ENCODE data around the gene CARD19. TPM values are rescaled to one million over a fixed set of nuclear protein-coding genes. Genes with fewer than 3 reads are reported as not detected.
A peak's percentile ranks its signal among the peaks of the same experiment; 100 is the strongest.

CARD19 gene
- total and polyA plus RNA-seq, 9 of the 15 experiments (the other 6 are each of a cell fraction or from before 2014, with no cell fraction given): 0.90 to 34.9 (median 14.6) TPM

DNA sequence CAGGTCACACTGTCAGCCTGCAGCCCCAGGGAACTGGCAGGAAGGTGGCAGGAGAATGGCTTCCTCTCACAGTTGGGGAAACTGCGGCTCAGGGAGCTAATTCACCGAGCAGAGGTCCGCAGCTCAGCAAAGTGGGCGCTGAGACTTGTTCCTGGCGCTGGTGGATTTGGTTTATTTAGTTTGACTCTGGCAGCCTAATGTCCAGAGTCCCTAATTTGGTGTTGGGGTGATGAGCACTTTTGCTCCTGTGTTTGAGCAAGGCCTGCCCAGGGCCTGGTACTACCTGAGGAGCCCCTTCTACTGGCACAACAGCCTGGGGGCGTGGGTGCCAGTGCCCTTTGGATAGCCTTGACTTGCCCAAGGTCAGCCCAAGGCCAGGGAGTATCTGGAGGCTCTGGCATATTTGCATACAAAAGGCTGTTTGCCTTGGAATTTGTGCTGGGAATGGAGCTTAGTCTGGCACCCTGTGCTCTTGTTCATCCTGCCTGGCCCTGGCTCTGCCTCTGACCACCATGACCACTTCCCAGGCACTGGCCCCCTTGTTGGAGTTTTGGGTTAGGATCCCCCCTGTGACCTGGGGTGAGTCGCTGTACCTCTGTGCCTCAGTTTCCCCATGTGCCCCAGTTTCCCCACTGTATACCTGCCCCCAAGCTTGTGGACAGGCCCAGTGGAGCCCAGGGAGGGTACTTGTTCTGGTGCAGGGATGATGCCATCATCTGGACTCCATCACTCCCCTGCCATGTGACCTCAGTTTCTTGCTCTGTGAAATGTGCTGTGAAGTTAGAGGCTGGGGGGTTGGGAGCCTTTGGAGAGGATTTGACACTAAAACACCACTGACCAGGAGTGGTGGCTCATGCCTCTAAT, 36.1 kb upstream of the CARD19 start:
- no peaks in the 10 kb centered on the region for H3K27me3 ChIP-seq (ENCODE audit: control insufficient read depth in 2 of 2, insufficient read depth in 2 of 2, low read length in 2 of 2)
- ATAC-seq: no peak
- CTCF ChIA-PET (ENCODE audit: low intra/inter-chr PET ratio): no interaction called here
- H3K9me3 ChIP-seq (replicated peaks; ENCODE audit: control insufficient read depth, insufficient read depth, low read depth, low read length): no peaks in the 10 kb centered on the region
- peak overlapping the region; percentile 79 for H2AFZ ChIP-seq (ENCODE audit: low read depth, low read length)
- H4K20me1 ChIP-seq (replicated peaks; ENCODE audit: control insufficient read depth, insufficient read depth, low read length): no peaks in the 10 kb centered on the region
- peak overlapping the region; percentile 56 for H3K4me3 ChIP-seq
- no TSS peak for BruUV-seq (replicated peaks)
- peak overlapping the region; percentile 76 for H3K4me2 ChIP-seq (ENCODE audit: insufficient read depth, low read length)
- in situ Hi-C loops (cut with MboI) (no loop called here), intact Hi-C loops (cut with micrococcal nuclease) (loop anchor here (5.0 kb wide), 1 partner anchor 37 kb away; the partner anchor contains the start of gene CARD19)
- H3K27ac ChIP-seq (ENCODE audit: extremely low read depth, low read depth, low read length): peak overlapping the region; percentile 58
- H3K79me2 ChIP-seq (ENCODE audit: control insufficient read depth, insufficient read depth, low read length): peaks cover 28% of the 10 kb centered on the region
- H3K9me1 ChIP-seq (ENCODE audit: control insufficient read depth, insufficient read depth, low read length): no peaks in the 10 kb centered on the region
- peaks cover 43 to 65% of the 10 kb centered on the region in 2 experiments for H3K4me1 ChIP-seq (replicated peaks in 1 of 2; ENCODE audit: control insufficient read depth in 2 of 2, insufficient read depth in 2 of 2, low read length in 2 of 2)
- peak overlapping the region; percentile 64 to 94 for H3K9ac ChIP-seq (ENCODE audit: insufficient read depth in 1 of 2, low read depth in 2 of 2, low read length in 2 of 2)
- POLR2A ChIA-PET: interaction anchor here (0.8 to 1.2 kb wide), 5 partner anchors 9 to 392 kb away, joined by 3 to 4 read pairs (median 3); partner anchors contain the start of gene FAM120A
- H3K36me3 ChIP-seq (ENCODE audit: control insufficient read depth, insufficient read depth, low read length): no peaks in the 10 kb centered on the region; the same call in 2 of the 3 replicates
- peak; percentile 11 for FAIRE-seq
- 81% methylated on average over 7 of the region's 7 CpGs for WGBS (ENCODE audit: insufficient coverage, low coverage, missing lambda C conversion rate)
- DNase-seq (ENCODE audit: extremely low read depth in 1 of 4, low spot score in 3 of 4): peak in 1 of 4 experiments; percentile 12
- TF ChIP-seq, protein P1, sequence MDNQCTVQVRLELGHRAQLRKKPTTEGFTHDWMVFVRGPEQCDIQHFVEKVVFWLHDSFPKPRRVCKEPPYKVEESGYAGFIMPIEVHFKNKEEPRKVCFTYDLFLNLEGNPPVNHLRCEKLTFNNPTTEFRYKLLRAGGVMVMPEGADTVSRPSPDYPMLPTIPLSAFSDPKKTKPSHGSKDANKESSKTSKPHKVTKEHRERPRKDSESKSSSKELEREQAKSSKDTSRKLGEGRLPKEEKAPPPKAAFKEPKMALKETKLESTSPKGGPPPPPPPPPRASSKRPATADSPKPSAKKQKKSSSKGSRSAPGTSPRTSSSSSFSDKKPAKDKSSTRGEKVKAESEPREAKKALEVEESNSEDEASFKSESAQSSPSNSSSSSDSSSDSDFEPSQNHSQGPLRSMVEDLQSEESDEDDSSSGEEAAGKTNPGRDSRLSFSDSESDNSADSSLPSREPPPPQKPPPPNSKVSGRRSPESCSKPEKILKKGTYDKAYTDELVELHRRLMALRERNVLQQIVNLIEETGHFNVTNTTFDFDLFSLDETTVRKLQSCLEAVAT (IDR thresholded peaks at IDR 0.05): 0 out of 4 replicates have a peak, but pooled peaks of 1 of the 2 experiments have one; percentile 55
- TF ChIP-seq KDM5B (IDR thresholded peaks at IDR 0.05; ENCODE audit: insufficient replicate concordance, low read depth, low read length): peak; percentile 18
- TF ChIP-seq PTTG1 (tag; IDR thresholded peaks at IDR 0.05; ENCODE audit: low read depth): no peak
- no peak for TF ChIP-seq CSDE1 (IDR thresholded peaks at IDR 0.05)
- TF ChIP-seq POLR2AphosphoS5 (IDR thresholded peaks at IDR 0.05; ENCODE audit: control insufficient read depth, insufficient read depth, low read depth, low read length): no peak
- TF ChIP-seq, protein P2, sequence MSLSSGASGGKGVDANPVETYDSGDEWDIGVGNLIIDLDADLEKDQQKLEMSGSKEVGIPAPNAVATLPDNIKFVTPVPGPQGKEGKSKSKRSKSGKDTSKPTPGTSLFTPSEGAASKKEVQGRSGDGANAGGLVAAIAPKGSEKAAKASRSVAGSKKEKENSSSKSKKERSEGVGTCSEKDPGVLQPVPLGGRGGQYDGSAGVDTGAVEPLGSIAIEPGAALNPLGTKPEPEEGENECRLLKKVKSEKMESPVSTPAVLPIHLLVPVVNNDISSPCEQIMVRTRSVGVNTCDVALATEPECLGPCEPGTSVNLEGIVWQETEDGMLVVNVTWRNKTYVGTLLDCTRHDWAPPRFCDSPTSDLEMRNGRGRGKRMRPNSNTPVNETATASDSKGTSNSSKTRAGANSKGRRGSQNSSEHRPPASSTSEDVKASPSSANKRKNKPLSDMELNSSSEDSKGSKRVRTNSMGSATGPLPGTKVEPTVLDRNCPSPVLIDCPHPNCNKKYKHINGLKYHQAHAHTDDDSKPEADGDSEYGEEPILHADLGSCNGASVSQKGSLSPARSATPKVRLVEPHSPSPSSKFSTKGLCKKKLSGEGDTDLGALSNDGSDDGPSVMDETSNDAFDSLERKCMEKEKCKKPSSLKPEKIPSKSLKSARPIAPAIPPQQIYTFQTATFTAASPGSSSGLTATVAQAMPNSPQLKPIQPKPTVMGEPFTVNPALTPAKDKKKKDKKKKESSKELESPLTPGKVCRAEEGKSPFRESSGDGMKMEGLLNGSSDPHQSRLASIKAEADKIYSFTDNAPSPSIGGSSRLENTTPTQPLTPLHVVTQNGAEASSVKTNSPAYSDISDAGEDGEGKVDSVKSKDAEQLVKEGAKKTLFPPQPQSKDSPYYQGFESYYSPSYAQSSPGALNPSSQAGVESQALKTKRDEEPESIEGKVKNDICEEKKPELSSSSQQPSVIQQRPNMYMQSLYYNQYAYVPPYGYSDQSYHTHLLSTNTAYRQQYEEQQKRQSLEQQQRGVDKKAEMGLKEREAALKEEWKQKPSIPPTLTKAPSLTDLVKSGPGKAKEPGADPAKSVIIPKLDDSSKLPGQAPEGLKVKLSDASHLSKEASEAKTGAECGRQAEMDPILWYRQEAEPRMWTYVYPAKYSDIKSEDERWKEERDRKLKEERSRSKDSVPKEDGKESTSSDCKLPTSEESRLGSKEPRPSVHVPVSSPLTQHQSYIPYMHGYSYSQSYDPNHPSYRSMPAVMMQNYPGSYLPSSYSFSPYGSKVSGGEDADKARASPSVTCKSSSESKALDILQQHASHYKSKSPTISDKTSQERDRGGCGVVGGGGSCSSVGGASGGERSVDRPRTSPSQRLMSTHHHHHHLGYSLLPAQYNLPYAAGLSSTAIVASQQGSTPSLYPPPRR (CRISPR knock-in tag; IDR thresholded peaks at IDR 0.05; ENCODE audit: borderline replicate concordance): no peak
- TF ChIP-seq YY1 (IDR thresholded peaks at IDR 0.05; ENCODE audit: borderline replicate concordance in 1 of 3, control insufficient read depth in 1 of 3, extremely low read depth in 1 of 3, insufficient read depth in 3 of 3, insufficient read length in 1 of 3, insufficient replicate concordance in 2 of 3, low read depth in 1 of 3, low read length in 2 of 3): no peak
- no peak; the same call in 1 of the 2 replicates for TF ChIP-seq ZFX (CRISPR knock-in tag; IDR thresholded peaks at IDR 0.05)
- TF ChIP-seq TSC22D4 (tag; IDR thresholded peaks at IDR 0.05): no peak

Data from K562 (cell line).